NCI-H187 (cell line): ENCODE results near the gene PCDHB8.
"Not testable (repeated sequence)": the region's sequence is repeated elsewhere in the genome, so short reads cannot be mapped to it uniquely, and the experiment has no call there.

Source experiments
- DNase-seq, 2 experiments: peaks; one replicate each; lab custom pipeline; 2025; lab: John Stamatoyannopoulos, UW

Gene PCDHB8

DNA sequence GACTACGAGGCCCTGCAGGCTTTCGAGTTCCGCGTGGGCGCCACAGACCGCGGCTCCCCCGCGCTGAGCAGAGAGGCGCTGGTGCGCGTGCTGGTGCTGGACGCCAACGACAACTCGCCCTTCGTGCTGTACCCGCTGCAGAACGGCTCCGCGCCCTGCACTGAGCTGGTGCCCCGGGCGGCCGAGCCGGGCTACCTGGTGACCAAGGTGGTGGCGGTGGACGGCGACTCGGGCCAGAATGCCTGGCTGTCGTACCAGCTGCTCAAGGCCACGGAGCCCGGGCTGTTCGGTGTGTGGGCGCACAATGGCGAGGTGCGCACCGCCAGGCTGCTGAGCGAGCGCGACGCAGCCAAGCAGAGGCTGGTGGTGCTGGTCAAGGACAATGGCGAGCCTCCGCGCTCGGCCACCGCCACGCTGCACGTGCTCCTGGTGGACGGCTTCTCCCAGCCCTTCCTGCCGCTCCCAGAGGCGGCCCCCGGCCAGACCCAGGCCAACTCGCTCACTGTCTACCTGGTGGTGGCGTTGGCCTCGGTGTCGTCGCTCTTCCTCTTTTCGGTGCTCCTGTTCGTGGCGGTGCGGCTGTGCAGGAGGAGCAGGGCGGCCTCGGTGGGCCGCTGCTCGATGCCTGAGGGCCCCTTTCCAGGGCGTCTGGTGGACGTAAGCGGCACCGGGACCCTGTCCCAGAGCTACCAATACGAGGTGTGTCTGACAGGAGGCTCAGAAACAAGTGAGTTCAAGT is 6.7 kb downstream of the PCDHB8 start:
- DNase-seq = not testable (repeated sequence)

DNA sequence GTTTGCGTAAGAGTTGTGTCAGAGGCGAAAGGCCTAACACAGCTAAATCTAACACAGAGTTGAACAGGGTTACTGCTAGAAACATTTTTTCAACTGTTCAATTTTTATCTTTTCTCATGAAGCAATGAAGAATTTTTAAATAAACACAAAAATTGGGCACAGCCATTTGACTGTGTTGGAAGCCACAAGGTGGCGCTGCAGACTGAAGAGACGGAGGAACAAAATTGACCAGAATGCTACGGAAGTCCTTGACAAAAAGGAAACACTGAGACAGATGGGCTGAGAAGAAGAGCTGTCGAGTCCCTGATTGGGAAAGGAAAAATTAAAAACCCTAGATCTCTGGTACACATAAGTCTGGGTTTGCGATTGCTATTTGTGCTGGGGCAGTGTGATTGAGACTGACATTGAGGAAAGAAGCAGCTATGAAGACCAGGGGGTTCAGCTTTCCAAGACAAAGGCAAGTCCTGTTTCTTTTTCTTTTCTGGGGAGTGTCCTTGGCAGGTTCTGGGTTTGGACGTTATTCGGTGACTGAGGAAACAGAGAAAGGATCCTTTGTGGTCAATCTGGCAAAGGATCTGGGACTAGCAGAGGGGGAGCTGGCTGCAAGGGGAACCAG is 9.4 kb downstream of the PCDHB8 start, which contains the start of gene PCDHB9:
Gene PCDHB9, plus strand, starts transcription at position 265 of the 616 bp plus-strand sequence. Its CDS starts 158 bp downstream, at position 423.
- peak; percentile 6 to 22 for DNase-seq

DNA sequence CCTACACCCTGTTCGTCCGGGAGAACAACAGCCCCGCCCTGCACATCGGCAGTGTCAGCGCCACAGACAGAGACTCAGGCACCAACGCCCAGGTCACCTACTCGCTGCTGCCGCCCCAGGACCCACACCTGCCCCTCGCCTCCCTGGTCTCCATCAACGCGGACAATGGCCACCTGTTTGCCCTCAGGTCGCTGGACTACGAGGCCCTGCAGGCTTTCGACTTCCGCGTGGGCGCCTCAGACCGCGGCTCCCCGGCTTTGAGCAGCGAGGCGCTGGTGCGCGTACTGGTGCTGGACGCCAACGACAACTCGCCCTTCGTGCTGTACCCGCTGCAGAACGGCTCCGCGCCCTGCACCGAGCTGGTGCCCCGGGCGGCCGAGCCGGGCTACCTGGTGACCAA is 11.1 kb downstream of the PCDHB8 start:
- not testable (repeated sequence) for DNase-seq

DNA sequence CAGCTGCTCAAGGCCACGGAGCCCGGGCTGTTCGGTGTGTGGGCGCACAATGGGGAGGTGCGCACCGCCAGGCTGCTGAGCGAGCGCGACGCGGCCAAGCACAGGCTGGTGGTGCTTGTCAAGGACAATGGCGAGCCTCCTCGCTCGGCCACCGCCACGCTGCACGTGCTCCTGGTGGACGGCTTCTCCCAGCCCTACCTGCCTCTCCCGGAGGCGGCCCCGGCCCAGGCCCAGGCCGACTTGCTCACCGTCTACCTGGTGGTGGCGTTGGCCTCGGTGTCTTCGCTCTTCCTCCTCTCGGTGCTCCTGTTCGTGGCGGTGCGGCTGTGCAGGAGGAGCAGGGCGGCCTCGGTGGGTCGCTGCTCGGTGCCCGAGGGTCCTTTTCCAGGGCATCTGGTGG is 11.5 kb downstream of the PCDHB8 start:
- not testable (repeated sequence) for DNase-seq

DNA sequence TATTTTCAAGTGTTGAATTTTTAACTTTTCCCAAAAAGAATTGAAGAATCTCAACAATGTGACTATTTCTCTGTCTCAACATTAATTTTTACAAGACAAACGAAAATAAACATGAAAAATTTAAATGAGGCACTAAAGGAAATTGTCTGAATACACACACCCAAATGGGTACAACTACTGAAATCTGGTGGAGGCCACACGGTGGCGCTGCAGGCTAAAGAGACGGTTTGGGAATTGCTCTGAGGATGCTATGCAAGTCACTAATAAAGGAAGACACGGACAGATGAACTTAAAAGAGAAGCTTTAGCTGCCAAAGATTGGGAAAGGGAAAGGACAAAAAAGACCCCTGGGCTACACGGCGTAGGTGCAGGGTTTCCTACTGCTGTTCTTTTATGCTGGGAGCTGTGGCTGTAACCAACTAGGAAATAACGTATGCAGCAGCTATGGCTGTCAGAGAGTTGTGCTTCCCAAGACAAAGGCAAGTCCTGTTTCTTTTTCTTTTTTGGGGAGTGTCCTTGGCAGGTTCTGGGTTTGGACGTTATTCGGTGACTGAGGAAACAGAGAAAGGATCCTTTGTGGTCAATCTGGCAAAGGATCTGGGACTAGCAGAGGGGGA is 14.6 kb downstream of the PCDHB8 start, which contains the start of gene PCDHB10:
Gene PCDHB10, plus strand, starts transcription at position 244 of the 616 bp plus-strand sequence. Its CDS starts 200 bp downstream, at position 444.
- peak; percentile 8 to 16 for DNase-seq

DNA sequence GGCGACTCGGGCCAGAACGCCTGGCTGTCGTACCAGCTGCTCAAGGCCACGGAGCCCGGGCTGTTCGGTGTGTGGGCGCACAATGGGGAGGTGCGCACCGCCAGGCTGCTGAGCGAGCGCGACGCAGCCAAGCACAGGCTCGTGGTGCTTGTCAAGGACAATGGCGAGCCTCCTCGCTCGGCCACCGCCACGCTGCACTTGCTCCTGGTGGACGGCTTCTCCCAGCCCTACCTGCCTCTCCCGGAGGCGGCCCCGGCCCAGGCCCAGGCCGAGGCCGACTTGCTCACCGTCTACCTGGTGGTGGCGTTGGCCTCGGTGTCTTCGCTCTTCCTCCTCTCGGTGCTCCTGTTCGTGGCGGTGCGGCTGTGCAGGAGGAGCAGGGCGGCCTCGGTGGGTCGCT is 16.7 kb downstream of the PCDHB8 start:
- DNase-seq = not testable (repeated sequence)

DNA sequence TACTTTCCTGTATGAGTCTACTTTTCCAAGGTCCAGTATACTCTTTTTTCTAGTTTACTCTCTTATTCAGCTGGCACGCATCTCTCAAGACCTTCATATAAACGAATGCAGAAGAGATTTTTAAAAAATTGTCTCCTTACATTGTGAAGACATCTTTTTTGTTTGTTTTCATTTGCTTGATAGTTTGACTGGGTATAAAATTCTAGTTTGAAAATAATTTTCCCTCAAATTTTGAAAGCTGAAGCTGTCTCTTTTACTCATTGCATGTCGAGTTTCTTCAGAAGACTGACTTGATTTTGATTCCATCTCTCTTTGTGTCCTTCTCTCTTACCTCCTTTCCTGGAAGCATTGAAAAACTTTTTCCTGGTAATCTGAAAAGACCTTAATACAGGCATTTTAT is 18.8 kb downstream of the PCDHB8 start:
- DNase-seq = no peak

DNA sequence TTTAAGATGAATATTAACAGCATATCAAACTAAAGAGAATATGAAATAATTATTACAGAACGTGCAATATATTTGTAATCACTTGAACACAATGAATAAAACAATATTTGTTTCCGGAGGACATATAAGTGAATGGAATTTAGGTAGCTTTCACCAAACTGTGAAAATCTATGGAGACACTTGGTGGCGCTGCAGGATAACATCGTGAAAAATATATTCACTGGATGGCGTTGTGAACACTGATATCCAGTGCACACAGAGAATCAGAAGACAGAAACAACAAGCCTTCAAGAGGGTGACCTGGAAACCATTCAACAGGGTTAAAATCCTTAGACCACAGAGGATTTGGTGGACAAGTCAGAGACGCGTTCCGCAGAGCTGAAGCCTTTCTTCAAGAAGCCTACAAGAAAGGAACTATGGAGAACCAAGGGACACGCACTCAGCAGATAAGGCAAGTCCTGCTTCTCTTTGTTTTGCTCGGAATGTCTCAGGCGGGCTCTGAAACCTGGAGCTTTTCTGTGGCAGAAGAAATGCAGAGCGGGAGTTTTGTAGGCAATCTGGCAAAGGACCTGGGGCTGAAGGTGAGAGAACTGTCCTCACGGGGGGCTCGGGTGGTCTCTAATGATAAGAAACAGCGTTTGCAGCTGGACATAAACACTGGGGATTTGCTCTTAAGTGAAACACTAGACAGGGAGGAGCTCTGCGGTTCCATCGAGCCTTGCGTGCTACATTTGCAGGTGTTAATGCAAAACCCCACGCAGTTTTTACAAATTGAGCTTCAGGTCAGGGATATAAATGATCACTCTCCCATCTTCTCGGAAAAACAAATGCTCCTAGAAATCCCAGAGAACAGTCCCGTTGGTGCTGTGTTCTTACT is 22.0 kb downstream of the PCDHB8 start, which contains the start of gene PCDHB11:
Gene PCDHB11, plus strand, starts transcription at position 269 of the 877 bp plus-strand sequence. Its CDS starts 148 bp downstream, at position 417.
- DNase-seq = peak; percentile 38 to 78

DNA sequence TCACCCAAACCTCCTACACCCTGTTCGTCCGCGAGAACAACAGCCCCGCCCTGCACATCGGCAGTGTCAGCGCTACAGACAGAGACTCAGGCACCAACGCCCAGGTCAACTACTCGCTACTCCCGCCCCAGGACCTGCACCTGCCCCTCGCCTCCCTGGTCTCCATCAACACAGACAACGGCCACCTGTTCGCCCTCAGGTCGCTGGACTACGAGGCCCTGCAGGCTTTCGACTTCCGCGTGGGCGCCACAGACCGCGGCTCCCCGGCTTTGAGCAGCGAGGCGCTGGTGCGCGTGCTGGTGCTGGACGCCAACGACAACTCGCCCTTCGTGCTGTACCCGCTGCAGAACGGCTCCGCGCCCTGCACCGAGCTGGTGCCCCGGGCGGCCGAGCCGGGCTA is 23.5 kb downstream of the PCDHB8 start:
- DNase-seq = not testable (repeated sequence)

DNA sequence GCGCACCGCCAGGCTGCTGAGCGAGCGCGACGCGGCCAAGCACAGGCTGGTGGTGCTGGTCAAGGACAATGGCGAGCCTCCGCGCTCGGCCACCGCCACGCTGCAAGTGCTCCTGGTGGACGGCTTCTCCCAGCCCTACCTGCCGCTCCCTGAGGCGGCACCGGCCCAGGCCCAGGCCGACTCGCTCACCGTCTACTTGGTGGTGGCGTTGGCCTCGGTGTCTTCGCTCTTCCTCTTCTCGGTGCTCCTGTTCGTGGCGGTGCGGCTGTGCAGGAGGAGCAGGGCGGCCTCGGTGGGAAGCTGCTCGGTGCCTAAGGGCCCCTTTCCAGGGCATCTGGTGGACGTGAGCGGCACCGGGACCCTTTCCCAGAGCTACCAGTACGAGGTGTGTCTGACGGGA is 24.1 kb downstream of the PCDHB8 start:
- not testable (repeated sequence) for DNase-seq

DNA sequence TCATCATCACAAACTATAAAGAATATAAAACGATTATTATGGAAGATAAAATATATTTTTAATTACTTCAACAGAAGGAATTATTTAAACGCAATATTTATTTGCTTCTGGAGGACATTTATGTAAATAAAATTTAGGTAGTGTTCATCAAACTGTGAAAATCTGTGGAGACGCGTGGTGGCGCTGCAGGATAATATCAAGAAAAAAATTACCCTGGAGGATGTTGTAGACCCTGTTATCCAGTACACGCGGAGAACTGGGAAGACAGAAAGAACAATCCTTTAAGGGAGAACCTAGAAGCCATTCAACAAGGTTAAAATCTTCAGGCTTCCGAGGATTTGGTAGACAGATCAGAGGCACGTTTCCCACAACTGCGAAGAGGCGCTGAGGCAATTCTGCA is 30.9 kb downstream of the PCDHB8 start, which contains the start of gene PCDHB12:
Gene PCDHB12, plus strand, starts transcription at position 242 of the 400 bp plus-strand sequence. CDS start 189 bp downstream, outside the sequence.
- no peak for DNase-seq

DNA sequence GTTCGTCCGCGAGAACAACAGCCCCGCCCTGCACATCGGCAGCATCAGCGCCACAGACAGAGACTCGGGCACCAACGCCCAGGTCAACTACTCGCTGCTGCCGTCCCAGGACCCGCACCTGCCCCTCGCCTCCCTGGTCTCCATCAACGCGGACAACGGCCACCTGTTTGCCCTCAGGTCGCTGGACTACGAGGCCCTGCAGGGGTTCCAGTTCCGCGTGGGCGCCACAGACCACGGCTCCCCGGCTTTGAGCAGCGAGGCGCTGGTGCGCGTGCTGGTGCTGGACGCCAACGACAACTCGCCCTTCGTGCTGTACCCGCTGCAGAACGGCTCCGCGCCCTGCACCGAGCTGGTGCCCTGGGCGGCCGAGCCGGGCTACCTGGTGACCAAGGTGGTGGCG is 32.7 kb downstream of the PCDHB8 start:
- not testable (repeated sequence) for DNase-seq

DNA sequence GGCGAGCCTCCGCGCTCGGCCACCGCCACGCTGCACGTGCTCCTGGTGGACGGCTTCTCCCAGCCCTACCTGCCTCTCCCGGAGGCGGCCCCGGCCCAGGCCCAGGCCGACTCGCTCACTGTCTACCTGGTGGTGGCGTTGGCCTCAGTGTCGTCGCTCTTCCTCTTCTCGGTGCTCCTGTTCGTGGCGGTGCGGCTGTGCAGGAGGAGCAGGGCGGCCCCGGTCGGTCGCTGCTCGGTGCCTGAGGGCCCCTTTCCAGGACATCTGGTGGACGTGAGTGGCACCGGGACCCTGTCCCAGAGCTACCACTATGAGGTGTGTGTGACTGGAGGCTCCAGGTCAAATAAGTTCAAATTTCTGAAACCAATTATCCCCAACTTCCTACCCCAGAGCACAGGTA is 33.3 kb downstream of the PCDHB8 start:
- not testable (repeated sequence) for DNase-seq

DNA sequence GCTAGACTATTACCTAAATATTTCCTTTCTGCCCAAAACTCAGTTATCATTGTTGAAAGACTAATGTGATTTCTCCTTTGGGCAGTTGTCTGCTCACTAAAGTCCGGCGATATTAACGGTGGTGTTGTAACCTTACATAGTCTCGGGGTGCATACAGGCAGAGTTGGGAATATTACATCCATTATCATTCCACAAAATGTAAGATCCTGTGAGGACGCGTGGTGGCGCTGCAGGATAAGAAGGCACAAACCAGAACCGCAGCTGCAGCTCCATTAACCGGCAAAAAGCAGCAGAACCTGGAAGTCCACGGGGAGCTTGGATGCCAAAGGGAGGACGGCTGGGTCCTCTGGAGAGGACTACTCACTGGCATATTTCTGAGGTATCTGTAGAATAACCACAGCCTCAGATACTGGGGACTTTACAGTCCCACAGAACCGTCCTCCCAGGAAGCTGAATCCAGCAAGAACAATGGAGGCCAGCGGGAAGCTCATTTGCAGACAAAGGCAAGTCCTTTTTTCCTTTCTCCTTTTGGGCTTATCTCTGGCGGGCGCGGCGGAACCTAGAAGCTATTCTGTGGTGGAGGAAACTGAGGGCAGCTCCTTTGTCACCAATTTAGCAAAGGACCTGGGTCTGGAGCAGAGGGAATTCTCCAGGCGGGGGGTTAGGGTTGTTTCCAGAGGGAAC is 36.2 kb downstream of the PCDHB8 start, which contains the start of gene PCDHB13:
Gene PCDHB13, plus strand, starts transcription at position 264 of the 684 bp plus-strand sequence. Its CDS starts 205 bp downstream, at position 469.
- DNase-seq = not testable (repeated sequence)

DNA sequence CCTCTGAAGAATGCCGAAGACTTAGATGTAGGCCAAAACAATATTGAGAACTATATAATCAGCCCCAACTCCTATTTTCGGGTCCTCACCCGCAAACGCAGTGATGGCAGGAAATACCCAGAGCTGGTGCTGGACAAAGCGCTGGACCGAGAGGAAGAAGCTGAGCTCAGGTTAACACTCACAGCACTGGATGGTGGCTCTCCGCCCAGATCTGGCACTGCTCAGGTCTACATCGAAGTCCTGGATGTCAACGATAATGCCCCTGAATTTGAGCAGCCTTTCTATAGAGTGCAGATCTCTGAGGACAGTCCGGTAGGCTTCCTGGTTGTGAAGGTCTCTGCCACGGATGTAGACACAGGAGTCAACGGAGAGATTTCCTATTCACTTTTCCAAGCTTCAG is 37.0 kb downstream of the PCDHB8 start:
- not testable (repeated sequence) for DNase-seq

DNA sequence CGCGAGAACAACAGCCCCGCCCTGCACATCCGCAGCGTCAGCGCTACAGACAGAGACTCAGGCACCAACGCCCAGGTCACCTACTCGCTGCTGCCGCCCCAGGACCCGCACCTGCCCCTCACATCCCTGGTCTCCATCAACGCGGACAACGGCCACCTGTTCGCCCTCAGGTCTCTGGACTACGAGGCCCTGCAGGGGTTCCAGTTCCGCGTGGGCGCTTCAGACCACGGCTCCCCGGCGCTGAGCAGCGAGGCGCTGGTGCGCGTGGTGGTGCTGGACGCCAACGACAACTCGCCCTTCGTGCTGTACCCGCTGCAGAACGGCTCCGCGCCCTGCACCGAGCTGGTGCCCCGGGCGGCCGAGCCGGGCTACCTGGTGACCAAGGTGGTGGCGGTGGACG is 37.9 kb downstream of the PCDHB8 start:
- DNase-seq = not testable (repeated sequence)

DNA sequence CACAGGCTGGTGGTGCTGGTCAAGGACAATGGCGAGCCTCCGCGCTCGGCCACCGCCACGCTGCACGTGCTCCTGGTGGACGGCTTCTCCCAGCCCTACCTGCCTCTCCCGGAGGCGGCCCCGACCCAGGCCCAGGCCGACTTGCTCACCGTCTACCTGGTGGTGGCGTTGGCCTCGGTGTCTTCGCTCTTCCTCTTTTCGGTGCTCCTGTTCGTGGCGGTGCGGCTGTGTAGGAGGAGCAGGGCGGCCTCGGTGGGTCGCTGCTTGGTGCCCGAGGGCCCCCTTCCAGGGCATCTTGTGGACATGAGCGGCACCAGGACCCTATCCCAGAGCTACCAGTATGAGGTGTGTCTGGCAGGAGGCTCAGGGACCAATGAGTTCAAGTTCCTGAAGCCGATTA is 38.4 kb downstream of the PCDHB8 start:
- DNase-seq = not testable (repeated sequence)

DNA sequence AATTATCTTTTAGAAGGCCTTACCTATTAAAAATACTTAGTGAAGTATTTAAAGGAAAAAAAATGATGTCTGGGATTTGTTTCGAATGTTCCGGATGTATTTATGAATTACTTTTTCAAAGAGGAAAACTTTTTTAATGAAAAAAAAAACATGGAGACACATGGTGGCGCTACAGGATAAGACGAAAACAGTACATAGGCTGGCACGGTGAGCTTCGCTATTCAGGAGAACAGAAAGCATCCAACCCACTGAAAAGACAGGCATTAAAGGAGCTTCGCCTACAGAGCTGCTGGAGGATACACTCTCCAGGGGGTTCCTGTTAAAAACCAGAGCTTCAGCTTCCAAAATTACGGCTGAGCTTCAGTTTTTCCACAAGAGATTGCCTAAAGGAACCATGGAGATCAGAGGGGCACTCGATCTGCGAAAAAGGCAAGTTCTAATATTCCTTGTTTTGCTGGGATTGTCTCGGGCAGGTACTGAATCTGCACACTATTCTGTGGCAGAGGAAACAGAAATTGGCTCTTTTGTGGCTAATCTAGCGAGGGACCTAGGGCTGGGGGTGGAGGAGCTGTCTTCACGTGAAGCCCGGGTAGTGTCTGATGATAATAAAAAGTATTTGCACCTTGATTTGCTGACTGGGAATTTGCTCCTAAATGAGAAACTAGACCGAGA is 45.7 kb downstream of the PCDHB8 start, which contains the start of gene PCDHB14:
Gene PCDHB14, plus strand, starts transcription at position 232 of the 672 bp plus-strand sequence. Its CDS starts 163 bp downstream, at position 395.
- peak; percentile 3 to 22 for DNase-seq

DNA sequence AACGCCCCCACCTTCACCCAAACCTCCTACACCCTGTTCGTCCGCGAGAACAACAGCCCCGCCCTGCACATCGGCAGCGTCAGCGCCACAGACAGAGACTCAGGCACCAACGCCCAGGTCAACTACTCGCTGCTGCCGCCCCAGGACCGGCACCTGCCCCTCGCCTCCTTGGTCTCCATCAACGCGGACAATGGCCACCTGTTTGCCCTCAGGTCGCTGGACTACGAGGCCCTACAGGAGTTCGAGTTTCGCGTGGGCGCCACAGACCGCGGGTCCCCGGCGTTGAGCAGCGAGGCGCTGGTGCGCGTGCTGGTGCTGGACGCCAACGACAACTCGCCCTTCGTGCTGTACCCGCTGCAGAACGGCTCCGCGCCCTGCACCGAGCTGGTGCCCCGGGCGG is 47.3 kb downstream of the PCDHB8 start:
- DNase-seq = not testable (repeated sequence)

DNA sequence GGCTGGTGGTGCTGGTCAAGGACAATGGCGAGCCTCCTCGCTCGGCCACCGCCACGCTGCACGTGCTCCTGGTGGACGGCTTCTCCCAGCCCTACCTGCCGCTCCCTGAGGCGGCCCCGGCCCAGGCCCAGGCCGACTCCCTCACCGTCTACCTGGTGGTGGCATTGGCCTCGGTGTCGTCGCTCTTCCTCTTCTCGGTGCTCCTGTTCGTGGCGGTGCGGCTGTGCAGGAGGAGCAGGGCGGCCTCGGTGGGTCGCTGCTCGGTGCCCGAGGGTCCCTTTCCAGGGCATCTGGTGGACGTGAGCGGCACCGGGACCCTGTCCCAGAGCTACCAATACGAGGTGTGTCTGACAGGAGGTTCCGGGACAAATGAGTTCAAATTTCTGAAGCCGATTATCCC is 47.8 kb downstream of the PCDHB8 start:
- DNase-seq = not testable (repeated sequence)
